HG03097 (cell line): Measurements from ENCODE around the gene PIGK.

ENCODE experiments used
- ATAC-seq: cut with Tn5 transposase; IDR thresholded peaks from one replicate; pipeline ENCODE4 v1.9.1; 2021; ENCODE audit not compliant: unreplicated experiment, low FRiP score

Gene PIGK

DNA sequence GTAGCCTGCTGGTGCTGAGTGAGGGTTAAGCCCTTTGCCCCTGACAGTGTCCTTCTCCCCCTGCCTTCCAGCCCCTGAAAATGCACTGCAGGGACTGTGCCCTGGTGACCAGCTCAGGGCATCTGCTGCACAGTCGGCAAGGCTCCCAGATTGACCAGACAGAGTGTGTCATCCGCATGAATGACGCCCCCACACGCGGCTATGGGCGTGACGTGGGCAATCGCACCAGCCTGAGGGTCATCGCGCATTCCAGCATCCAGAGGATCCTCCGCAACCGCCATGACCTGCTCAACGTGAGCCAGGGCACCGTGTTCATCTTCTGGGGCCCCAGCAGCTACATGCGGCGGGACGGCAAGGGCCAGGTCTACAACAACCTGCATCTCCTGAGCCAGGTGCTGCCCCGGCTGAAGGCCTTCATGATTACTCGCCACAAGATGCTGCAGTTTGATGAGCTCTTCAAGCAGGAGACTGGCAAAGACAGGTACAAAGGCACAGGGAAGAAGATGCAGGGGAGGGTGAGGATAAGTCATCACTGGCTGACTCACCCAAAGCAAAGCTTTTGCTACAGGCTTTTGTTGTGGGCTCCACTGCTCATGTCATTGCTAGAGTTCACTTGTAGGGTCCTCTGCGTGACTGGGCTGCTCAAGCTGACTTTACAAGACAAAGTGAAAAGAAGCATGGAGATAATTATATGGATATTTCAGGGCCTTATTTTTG, 174.9 kb downstream of the PIGK start:
- ATAC-seq: no peak

DNA sequence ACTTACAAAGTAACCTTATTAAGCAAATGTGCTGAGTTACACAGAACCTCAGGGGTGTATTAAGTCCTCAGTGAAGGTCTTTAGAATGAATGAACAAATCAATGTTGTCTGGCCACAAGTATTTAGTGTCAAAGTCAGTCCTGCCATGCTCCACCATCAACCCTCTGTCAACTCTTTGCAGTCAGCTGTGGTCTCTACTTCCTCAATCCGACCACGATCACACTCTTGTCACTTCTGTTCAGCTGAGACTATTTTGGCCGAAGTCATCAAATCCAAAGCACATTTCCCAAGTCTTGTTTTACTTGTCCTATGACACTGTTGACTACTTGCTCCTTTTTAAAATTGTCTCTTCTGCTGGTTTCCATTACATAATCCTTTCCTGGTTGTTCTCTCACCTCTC, 178.4 kb downstream of the PIGK start:
- ATAC-seq: no peak

DNA sequence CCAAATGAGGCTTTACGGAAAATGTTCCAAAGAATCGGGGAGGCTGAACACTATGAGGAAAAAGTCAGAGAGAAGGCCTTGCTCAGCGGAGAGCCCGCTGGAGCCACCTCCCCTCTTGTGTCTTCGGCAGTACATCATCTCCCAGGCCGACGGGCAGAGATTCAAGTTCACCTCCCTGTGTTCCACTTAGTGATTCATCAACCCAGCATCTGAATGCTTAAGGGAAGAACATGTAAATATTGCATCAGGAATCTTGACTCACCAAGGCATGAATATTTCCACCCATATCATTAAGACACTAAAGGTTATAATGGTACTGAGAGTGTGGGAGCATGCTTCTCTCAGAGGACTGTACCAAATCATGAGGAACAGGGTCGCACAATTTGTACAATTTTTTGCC, 179.5 kb downstream of the PIGK start:
- ATAC-seq: no peak

DNA sequence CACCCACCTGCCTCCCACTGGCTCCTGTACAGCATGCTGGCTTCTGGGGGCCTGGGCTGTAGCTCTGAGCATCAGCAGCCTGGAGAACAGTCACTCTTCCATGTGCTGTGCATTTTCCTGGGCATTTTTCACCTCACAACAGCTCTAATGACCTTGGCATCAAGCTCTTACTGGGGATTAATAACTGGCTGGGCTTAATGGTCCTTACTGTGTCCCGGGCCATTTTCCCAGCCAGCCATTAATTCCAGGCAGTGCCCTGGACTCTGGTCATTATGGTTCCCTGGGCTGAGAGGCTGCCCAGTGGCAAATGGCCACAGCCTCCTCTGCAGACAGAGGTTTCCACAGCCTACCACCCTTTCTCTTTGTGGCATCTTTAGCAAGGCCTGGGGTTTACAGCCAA, 180.1 kb downstream of the PIGK start:
- ATAC-seq: no peak
